GM18520 (cell line): ENCODE measurements around the gene EMX2.

ENCODE experiments used
- ATAC-seq: cut with Tn5 transposase; IDR thresholded peaks from one replicate; pipeline ENCODE4 v1.9.1; 2021; ENCODE audit not compliant: unreplicated experiment

The EMX2 gene

GRCh38 chr10:117596706-117597105, 54.2 kb downstream of the EMX2 start:
- ATAC-seq = no peak

- no peak for ATAC-seq
These were observed 54.7 kb downstream of the EMX2 start for GRCh38 chr10:117597216-117597615.
